Left ventricle myocardium superior (tissue), 1 donor: Measurements from ENCODE around the gene MPPED2. TPM values are rescaled to one million over a fixed set of nuclear protein-coding genes. Genes with fewer than 3 reads are reported as not detected.

Experiments used
- ATAC-seq: fragments of 200-7000 bp; cut with Tn5 transposase; one replicate; pipeline ENCODE4 v1.9.1; 2020; ENCODE audit warnings: mild to moderate bottlenecking, moderate library complexity
- DNase-seq: peaks from one replicate; pipeline ENCODE4 v3.0.0-alpha.2; 2020
- intact Hi-C: fragments of 100-400 bp; cut with micrococcal nuclease; formaldehyde crosslinking; loops from one replicate; pipeline ENCODE4 v1.11.0; 2022
- total RNA-seq: library from RNA; stranded (reverse); fragmentation: NEBNext Ultra II Directional; extraction: Animal tissue kit (Norgen Biotek cat#: 25700); gene quantifications from one replicate; pipeline ENCODE4 v1.2.1, GENCODE V29; 2021
- donor health status: DM: no; HTN: yes; CAD: no; lungs with severe emphysema.

Gene MPPED2
- total RNA-seq, 1 donor from 2014 or later: 12.3 TPM

- ATAC-seq (peak; percentile 26), DNase-seq (no peak)
- intact Hi-C loops: no loop called here
Measured at GRCh38 chr11:30545507-30545906, 40.6 kb downstream of the MPPED2 start.

- no peak for DNase-seq
- intact Hi-C loops: no loop called here
- no peak for ATAC-seq
Measured at GRCh38 chr11:30543066-30543465, 43.1 kb downstream of the MPPED2 start.

- intact Hi-C loops: no loop called here
- no peak for DNase-seq
- ATAC-seq: no peak
Measured at GRCh38 chr11:30540781-30541180, 45.4 kb downstream of the MPPED2 start.

- intact Hi-C loops: no loop called here
- ATAC-seq (no peak), DNase-seq (no peak)
Measured at GRCh38 chr11:30538251-30538650, 47.9 kb downstream of the MPPED2 start.

GRCh38 chr11:30535818-30536217 lies 50.3 kb downstream of the MPPED2 start:
- DNase-seq (no peak), ATAC-seq (no peak)
- intact Hi-C loops: no loop called here

GRCh38 chr11:30533445-30533947 lies 52.7 kb downstream of the MPPED2 start:
- ATAC-seq (peak; percentile 49), DNase-seq (no peak)

GRCh38 chr11:30527566-30527965 lies 58.6 kb downstream of the MPPED2 start:
- ATAC-seq: no peak
- no peak for DNase-seq
- intact Hi-C loops: no loop called here

More at GRCh38 chr11:30533445-30533947, 52.7 kb downstream of the MPPED2 start:
- intact Hi-C loops: no loop called here

- no peak for DNase-seq
- ATAC-seq: no peak
- intact Hi-C loops: no loop called here
Measured at GRCh38 chr11:30526558-30526957, 59.6 kb downstream of the MPPED2 start.

- intact Hi-C loops: no loop called here
- no peak for ATAC-seq
- no peak for DNase-seq
Measured at GRCh38 chr11:30522536-30523243, 63.5 kb downstream of the MPPED2 start.

GRCh38 chr11:30521297-30522071 lies 64.7 kb downstream of the MPPED2 start:
- no peak for ATAC-seq
- intact Hi-C loops: no loop called here
- no peak for DNase-seq

GRCh38 chr11:30513087-30513486 lies 73.1 kb downstream of the MPPED2 start:
- intact Hi-C loops: no loop called here
- no peak for DNase-seq
- no peak for ATAC-seq

- DNase-seq: no peak
- no peak for ATAC-seq
- intact Hi-C loops: no loop called here
Measured at GRCh38 chr11:30511408-30511807, 74.7 kb downstream of the MPPED2 start.

- intact Hi-C loops: no loop called here
- DNase-seq (no peak), ATAC-seq (no peak)
Measured at GRCh38 chr11:30510750-30511149, 75.4 kb downstream of the MPPED2 start.

- intact Hi-C loops: no loop called here
- peak; percentile 16 for ATAC-seq
- DNase-seq: no peak
Measured at GRCh38 chr11:30509364-30509763, 76.8 kb downstream of the MPPED2 start.

GRCh38 chr11:30508594-30508993 lies 77.6 kb downstream of the MPPED2 start:
- ATAC-seq (peak; percentile 96), DNase-seq (no peak)
- intact Hi-C loops: no loop called here

- intact Hi-C loops: no loop called here
- ATAC-seq (no peak), DNase-seq (no peak)
Measured at GRCh38 chr11:30505603-30506002, 80.5 kb downstream of the MPPED2 start.

- DNase-seq: no peak
- ATAC-seq: no peak
- intact Hi-C loops: no loop called here
Measured at GRCh38 chr11:30504468-30504867, 81.7 kb downstream of the MPPED2 start.

GRCh38 chr11:30503156-30503555 lies 83.0 kb downstream of the MPPED2 start:
- DNase-seq (no peak), ATAC-seq (peak; percentile 78)
- intact Hi-C loops: no loop called here

GRCh38 chr11:30502305-30502704 lies 83.8 kb downstream of the MPPED2 start:
- ATAC-seq: peak; percentile 30
- intact Hi-C loops: no loop called here

GRCh38 chr11:30501744-30502143 lies 84.4 kb downstream of the MPPED2 start:
- ATAC-seq (peak; percentile 66), DNase-seq (peak; percentile 33)
- intact Hi-C loops: no loop called here

More at GRCh38 chr11:30502305-30502704, 83.8 kb downstream of the MPPED2 start:
- no peak for DNase-seq
